ENCODE measurements around the gene HELZ.

Gene HELZ

GRCh38 chr17:67208232-67208631 is 36.8 kb downstream of the HELZ start:
- no peak for TF ChIP-seq CTCF (IDR thresholded peaks at IDR 0.05)

GRCh38 chr17:67203818-67204217 is 41.2 kb downstream of the HELZ start:
- no peak for TF ChIP-seq CTCF (IDR thresholded peaks at IDR 0.05)

GRCh38 chr17:67202503-67202902 is 42.5 kb downstream of the HELZ start:
- no peak for TF ChIP-seq CTCF (IDR thresholded peaks at IDR 0.05)

GRCh38 chr17:67200727-67201301 is 44.2 kb downstream of the HELZ start:
- TF ChIP-seq CTCF (IDR thresholded peaks at IDR 0.05): peak; percentile 53

DNA sequence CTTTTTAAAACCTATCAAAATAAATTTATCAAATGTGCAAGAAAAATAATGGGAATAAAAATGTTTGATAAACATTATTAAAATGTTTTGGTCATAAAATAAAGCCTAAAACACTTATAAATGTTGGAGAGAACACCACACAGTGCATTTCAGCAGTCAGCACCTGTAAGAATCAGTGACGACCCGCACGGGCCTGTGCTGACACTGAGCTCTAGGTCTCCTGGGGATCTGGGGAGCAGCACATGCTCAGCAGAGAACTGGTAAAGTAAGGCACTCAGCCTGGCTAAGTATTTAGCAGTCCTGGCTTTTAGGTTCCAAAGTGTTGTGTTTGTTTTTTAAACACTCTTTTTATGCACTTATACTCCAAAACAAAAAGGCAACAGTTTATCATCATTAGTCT is 46.9 kb downstream of the HELZ start:
- no peak for TF ChIP-seq CTCF (IDR thresholded peaks at IDR 0.05)

- no peak for TF ChIP-seq CTCF (IDR thresholded peaks at IDR 0.05)
Measured at GRCh38 chr17:67196422-67196821, 48.6 kb downstream of the HELZ start.

DNA sequence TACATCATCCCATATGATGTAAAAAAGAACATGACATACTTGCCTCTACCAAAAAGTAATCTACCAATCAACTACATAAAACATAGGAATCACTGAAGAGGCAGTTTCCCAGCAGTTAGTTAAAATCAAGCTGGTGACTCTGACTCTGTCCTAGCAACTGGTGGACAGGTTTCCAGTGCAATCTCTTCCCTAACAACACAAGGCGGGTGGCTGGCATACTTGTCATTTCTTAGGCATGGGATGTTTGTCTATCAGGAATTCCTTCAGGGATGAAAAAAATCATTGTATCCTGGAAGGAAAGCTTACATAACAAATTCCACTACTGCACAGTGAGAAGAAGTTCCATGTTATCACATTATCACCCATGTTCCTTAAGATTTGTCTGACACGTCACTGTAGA is 50.9 kb downstream of the HELZ start:
- no peak for TF ChIP-seq CTCF (IDR thresholded peaks at IDR 0.05)

DNA sequence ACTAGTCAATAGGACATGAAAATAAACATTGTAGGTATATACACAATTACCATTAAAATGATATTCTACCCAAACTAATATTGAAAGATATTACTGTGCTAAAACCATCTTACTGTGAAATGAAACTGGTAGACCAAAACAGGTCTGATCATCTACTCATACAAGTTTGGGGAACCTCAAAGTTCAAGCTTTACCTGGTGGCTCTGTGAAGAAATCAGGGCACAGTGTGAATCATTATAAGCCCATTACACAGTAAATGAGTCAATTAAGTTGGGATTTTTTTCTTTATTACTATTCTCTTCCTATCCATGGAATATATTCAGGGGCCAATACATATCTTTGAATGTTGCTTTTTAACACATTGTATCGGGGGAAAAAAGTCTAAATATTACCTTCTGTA is 57.1 kb downstream of the HELZ start:
- no peak for TF ChIP-seq CTCF (IDR thresholded peaks at IDR 0.05)
